SK-N-DZ (cell line): Measurements from ENCODE around the gene POLR1G.

ENCODE experiments used
- DNase-seq: peaks from one replicate; pipeline ENCODE4 v3.0.0-alpha.2; 2015; ENCODE audit warnings: low spot score
- small RNA-seq, 2 experiments: library from RNA; depleted of rRNA; stranded (forward); fragments of <200 nt; gene quantifications; one replicate each; pipeline ENCODE3, GENCODE V24; 2014

The POLR1G gene

DNA sequence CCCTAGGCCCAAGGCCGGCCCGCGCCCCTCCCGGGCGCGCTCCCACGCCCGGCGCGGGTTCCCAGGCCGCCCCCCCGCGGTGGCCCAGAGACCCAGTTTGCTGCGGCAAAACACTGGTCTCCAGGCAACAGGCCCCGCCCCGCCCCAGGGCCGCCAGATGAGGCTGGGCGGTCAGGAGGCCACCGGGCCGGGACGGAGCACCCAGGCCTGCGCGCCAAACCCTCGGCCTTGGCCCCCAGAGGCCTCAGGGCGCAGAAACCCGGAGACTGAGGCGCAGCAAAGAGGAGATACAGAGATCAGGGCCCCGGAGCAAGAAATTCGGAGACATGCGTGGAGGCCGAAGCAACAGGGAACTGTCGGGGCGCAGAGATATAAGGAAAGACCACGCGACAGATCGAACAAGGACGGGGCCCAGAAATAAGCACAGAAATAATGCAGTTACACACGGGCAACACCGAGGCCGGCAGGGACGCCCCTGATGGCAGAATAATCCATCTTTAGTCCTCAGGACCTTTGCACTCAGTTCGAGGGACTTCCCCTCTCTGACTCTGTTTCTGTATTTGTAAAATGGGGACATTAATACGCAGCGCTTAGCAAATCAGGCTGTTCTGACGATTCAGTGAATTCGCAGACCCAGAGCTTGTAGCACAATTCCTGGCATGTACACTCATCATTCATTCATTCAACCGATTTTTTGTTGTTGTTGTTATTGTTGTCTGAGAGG is 38.0 kb downstream of the POLR1G start:
- peak; percentile 77 for DNase-seq

DNA sequence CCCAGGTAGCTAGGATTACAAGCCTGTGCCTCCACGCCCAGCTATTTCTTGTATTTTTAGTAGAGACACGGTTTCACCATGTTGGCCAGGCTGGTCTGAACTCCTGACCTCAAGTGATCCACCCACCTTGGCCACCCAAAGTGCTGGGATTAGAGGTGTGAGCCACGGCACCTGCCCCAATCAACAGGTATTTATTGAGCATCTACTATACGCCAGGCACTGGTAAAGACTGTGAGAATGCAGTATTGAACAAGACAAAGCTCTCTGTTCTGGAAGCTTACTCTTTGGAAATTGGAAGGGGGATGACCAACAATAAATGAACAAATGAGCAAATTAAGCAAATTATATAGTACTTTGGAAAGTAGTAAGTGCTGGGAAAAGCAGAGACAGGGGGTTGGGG is 38.7 kb downstream of the POLR1G start:
- DNase-seq = no peak

DNA sequence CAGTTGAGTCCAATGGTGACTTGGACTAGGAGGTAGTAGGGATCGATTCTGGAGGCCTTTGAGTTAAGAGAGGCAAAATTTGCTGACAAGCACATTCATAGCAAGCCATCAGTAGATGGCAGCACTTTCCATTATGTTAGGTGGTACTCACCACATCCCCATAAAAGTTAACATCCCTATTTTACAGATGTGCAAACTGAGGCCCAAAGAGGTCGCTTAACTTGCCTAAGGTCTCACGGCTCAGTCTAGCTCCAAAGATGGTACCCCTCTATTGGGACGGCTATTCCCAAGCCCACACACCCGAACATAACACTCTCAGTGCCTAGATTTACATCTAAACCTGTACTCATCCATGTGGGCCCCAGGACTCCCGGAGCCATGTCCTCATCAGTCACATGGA is 39.9 kb downstream of the POLR1G start:
- no peak for DNase-seq

DNA sequence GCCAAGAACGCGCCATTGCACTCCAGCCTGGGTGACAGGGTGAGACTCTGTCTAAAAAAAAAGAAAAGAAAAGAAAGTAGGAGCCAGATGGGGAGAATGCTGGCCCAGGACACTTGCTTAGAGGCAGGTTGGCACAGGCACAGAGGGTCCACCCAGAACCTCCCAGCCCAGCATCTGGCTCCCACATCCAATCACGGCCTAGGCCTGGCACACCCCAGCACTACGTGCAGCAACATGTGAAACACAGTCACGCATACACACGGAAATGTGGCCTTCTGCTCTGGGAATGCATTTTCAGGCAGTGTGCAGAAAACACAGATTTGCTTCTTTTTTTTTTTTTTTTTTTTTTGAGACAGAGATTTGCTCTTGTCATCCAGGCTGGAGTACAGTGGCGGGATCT is 40.5 kb downstream of the POLR1G start:
- no peak for DNase-seq

DNA sequence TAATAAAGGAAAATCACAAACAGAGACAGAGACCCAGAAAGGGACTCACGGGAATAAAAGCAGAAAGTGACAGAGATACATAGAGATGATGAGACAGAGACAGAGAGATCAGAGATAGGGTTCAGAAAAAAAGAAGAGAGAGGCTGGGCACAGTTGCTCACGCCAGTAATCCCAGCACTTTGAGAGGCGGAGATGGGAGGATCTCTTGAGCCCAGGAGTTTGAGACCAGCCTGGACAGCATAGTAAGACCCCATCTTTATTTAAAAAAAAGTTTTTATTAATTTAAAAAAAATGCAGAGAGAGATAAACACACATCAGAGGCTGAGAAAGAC is 41.9 kb downstream of the POLR1G start:
- DNase-seq = no peak

DNA sequence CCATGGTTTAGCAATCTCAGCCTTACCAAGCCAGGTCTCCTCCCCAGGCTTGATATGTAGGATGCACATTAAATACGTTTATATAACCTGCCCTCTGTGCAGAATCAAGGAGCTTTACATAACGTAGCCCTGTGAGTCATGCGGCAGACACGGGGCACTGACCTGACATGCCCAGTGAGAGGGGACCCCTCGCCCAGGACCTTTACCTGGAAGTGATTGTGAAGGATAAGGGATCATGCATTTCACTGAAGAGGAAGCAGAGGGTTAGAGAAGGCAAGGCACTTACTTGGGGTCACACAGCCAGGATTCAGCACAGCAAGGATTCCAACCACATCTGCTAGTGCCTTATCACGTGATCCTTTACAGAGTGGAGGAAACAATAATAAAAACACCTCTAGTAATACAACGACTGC is 42.4 kb downstream of the POLR1G start:
- DNase-seq = no peak

DNA sequence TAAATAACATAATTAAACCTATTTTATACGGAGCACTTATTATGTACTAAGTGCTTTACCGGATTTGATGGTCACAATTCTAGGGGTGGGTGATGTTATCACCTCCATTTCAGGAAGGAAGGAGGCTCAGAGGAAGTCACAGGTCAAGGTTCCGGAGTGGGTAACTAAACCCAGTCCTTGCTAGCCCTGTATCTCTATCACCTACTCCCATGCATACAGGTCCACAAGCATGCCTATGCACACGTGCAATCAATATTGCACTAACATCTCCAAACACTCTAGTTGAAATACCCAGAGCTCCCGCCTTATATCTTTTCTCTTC is 43.5 kb downstream of the POLR1G start:
- DNase-seq = no peak

DNA sequence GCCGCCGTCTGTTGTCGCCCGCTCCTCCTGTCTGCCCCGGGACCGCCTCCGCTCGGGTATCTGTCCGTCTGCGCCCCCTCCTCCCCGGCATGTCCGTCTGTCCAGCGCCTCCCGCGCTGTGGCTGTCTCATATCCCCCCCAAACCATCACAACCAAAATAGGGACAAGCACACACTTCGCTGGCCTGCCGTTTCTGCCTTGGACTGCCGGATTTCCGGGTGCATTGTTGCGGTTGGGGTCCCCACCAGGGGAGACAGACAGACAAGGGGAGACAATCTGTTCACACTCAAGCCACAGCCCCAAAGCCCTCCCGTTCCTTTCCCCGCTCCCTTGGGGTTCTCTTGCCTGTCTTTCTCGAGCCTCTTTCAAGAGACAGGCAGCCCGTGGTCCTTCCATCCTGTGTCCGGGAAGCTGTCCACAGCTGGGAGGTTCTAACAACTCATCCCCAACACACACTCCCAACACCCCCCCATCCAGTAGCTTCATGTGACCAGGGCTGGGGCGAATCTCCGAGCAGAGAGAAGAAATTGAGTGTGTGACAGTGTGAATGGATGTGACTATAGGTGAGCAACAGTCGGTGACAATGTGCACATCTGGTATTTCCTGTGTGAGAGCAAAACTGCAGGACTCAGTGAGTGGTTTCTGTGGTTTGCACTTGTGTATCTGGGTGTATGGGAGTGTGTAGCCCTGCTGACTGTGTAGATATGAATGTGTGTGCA is 44.8 kb downstream of the POLR1G start:
- DNase-seq = no peak

DNA sequence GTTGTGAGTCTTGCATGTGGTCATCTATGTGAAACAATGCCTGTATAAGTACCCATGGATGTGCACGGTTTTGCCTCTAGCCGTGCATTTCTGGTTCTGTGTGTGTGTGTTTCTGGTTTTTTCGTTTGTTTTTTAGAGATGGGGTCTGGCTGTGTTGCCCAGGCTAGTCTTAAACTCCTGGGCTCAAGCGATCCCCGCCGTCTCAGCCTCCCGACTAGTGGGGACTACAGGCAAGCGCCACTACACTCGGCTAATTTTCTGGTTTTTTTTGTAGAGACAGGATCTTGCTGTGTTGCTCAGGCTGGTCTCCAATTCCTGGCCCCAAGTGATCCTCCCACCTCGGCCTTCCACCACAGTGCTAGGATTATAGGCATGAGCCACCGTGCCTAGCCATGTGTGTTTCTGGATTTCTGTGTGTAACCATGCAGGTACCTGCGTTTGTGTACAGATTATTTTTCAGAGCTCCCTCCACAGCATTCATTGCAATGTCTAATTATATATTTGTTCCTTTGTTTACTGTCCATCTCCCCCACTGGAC is 45.5 kb downstream of the POLR1G start:
- no peak for DNase-seq

DNA sequence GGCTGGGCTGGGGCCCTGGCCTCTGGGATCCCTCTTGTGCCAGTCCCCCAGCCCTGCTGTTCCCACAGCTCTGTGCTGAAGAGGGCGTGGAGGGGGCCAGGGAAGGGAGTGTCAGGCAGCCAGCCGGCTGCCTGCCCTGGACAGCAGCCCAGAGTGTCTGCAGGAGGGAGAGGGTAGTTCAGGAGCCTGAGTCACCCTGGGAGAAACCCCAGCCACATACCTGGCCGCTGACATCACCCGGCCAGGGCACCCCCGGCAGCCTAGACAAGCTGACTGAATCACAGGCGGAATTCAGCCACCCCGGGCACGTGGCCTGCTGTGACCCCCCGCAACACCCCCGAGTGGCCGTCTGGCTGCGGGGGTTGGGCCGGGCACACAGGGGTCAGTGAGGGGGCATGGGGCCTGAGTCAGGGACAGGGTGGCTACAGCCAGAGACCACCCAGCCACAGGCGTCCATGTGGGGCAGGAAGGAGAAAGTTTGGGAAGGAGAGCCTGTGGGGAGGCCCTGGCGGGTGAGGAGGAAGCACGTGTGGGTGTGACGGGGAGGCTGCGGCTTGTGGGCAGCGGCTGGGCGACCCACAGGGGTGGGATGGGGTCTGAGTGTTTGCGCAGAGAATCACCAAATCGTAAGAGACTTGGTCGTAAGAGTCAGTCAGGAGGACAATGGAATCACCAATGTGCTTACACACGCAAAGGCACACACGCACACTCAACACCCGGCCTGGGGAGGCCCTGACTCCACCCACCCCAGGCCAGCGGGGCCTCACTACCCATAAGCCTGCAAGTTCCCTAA is 49.5 kb downstream of the POLR1G start:
- DNase-seq = no peak

DNA sequence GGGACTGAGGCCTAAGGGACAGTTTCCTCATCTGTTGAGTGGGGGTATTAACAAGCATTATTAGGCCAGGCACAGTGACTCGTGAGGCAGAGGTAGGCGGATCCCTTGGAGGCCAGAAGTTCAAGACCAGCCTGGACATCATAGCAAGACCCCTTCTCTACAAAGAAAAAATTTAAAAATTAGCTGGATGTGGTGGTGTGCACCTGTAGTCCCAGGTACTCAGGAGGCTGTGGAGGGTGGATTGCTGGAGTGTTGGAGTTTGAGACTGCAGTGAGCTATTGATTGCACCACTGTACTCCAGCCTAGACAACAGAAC is 50.0 kb downstream of the POLR1G start:
- no peak for DNase-seq

DNA sequence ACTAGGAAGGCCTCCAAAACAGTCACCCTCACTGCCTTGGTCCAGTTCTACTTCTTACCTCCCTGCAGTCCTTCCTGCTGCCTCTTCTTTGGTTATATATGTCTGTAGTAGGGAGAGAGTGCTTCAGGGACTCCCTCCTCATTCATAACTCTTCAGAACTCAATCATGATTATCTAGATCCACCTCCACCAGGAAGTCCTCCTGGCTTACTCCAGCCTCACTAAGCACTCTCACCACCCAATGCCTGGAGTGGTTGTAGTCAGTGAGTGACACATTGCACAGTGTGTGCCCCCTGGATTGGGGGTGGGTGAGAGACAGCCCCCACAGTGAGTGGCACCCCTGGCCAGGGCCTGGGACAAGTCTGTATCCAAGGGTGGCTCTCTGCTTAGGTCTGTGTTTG is 51.3 kb downstream of the POLR1G start:
- DNase-seq = no peak

Small RNAs within 50 kb of the gene (small RNA-seq; reads per million reads assigned to genes)
- gene MIR6088 = 0 reads per million in 2 experiments
